G401 (cell line): ENCODE data around the gene ELP5. TPM values are rescaled to one million over a fixed set of nuclear protein-coding genes. Genes with fewer than 3 reads are reported as not detected.

Source experiments
- DNase-seq: peaks from one replicate; pipeline ENCODE4 v3.0.0-alpha.2; 2015; ENCODE audit warnings: low spot score
- in situ Hi-C: cut with HindIII; loops from 2 replicates; pipeline ENCODE4 v1.10.0; 2016; ENCODE audit warnings: low sequenced_read_pairs, mixed read lengths
- total RNA-seq: library from RNA; depleted of rRNA; stranded (reverse); fragments of >200 nt; shearing (Covaris generic); gene quantifications from 2 replicates; pipeline ENCODE4 v1.2.3, GENCODE V29; 2014

The ELP5 gene
- total RNA-seq, 1 experiment from 2014 or later = 74.1 TPM

- in situ Hi-C loops = no loop called here
- DNase-seq = peak; percentile 85
Observed at GRCh38 chr17:7280519-7281073, 28.6 kb downstream of the ELP5 start.

GRCh38 chr17:7281074-7281952 is 29.3 kb downstream of the ELP5 start, which contains the start of gene SLC2A4:
SLC2A4 (plus strand) TSS chr17:7281718; CDS start chr17:7281935, 217 bp downstream.
- DNase-seq = peak; percentile 74
- in situ Hi-C loops = no loop called here

GRCh38 chr17:7281953-7282751 is 30.1 kb downstream of the ELP5 start:
- DNase-seq = no peak
- in situ Hi-C loops = no loop called here

- in situ Hi-C loops = no loop called here
- DNase-seq = no peak
Observed at GRCh38 chr17:7282752-7283321, 30.8 kb downstream of the ELP5 start.

GRCh38 chr17:7283471-7284216 is 31.6 kb downstream of the ELP5 start:
- no peak for DNase-seq
- in situ Hi-C loops = no loop called here

- in situ Hi-C loops = no loop called here
Observed at GRCh38 chr17:7284911-7285310, 32.9 kb downstream of the ELP5 start.

GRCh38 chr17:7285679-7286078 is 33.7 kb downstream of the ELP5 start:
- no peak for DNase-seq
- in situ Hi-C loops = no loop called here

More at GRCh38 chr17:7284911-7285310, 32.9 kb downstream of the ELP5 start:
- no peak for DNase-seq

GRCh38 chr17:7289256-7290032 is 37.4 kb downstream of the ELP5 start:
- DNase-seq = no peak
- in situ Hi-C loops = no loop called here

- in situ Hi-C loops = no loop called here
- DNase-seq = no peak
Observed at GRCh38 chr17:7290166-7290565, 38.2 kb downstream of the ELP5 start.

GRCh38 chr17:7290685-7291084 is 38.7 kb downstream of the ELP5 start:
- in situ Hi-C loops = no loop called here
- DNase-seq = no peak

- in situ Hi-C loops = no loop called here
- DNase-seq = no peak
Observed at GRCh38 chr17:7292194-7292593, 40.2 kb downstream of the ELP5 start.

GRCh38 chr17:7292729-7293128 is 40.7 kb downstream of the ELP5 start:
- no peak for DNase-seq
- in situ Hi-C loops = no loop called here

GRCh38 chr17:7293159-7293558 is 41.1 kb downstream of the ELP5 start:
- no peak for DNase-seq
- in situ Hi-C loops = no loop called here

GRCh38 chr17:7293816-7294613 is 42.0 kb downstream of the ELP5 start:
- DNase-seq = no peak
- in situ Hi-C loops = no loop called here

GRCh38 chr17:7294614-7295153 is 42.7 kb downstream of the ELP5 start, which contains the start of gene YBX2:
YBX2 (minus strand) TSS chr17:7294639; CDS start chr17:7294500, 139 bp downstream.
- peak; percentile 47 for DNase-seq
- in situ Hi-C loops = no loop called here

GRCh38 chr17:7295230-7296180 is 43.5 kb downstream of the ELP5 start:
- DNase-seq = no peak
- in situ Hi-C loops = no loop called here
